Measurements from ENCODE around the gene GABRD. TPM values are rescaled to one million over a fixed set of nuclear protein-coding genes. Genes with fewer than 3 reads are reported as not detected.
"Not testable (repeated sequence)": the region's sequence is repeated elsewhere in the genome, so short reads cannot be mapped to it uniquely, and the experiment has no call there.

GABRD gene
- total and polyA plus RNA-seq, 8 donors, result 0.09 to 0.61 (median 0.15) TPM; not detected in 3

GRCh38 chr1:1980467-1981141 lies 38.5 kb upstream of the GABRD start:
- Histone ChIP-seq H3K9me3 (no peaks in the 10 kb centered on the region), H3K4me1 (no peaks in the 10 kb centered on the region), H3K27me3 (no peaks in the 10 kb centered on the region), H3K4me3 (no peak overlapping the region), H3K27ac (no peak overlapping the region), H3K36me3 (no peaks in the 10 kb centered on the region)
- ATAC-seq, result no peak
- FAIRE-seq, result no peak
- no peak for DNase-seq
- TF ChIP-seq CTCF (IDR thresholded peaks at IDR 0.05), result no peak
- intact Hi-C loops (cut with DNase I), result no loop called here
- WGBS, 2 donors, result 81 to 87% methylated on average over 41 to 42 of the region's 42 CpGs

GRCh38 chr1:1981142-1981500 lies 38.0 kb upstream of the GABRD start:
- ATAC-seq (no peak), FAIRE-seq (no peak), DNase-seq (peak in 1 of 6 donors; percentile 51)
- Histone ChIP-seq H3K4me1 (no peaks in the 10 kb centered on the region), H3K9me3 (no peaks in the 10 kb centered on the region), H3K4me3 (no peak overlapping the region), H3K36me3 (no peaks in the 10 kb centered on the region), H3K27ac (no peak overlapping the region), H3K27me3 (no peaks in the 10 kb centered on the region)
- TF ChIP-seq CTCF (IDR thresholded peaks at IDR 0.05), result no peak
- WGBS, 2 donors, result 86 to 92% methylated on average over 26 of the region's 26 CpGs
- intact Hi-C loops (cut with DNase I), result no loop called here

GRCh38 chr1:1981631-1982327 lies 37.4 kb upstream of the GABRD start:
- FAIRE-seq; H3K27ac ChIP-seq; H3K36me3 ChIP-seq; H3K4me1 ChIP-seq; H3K27me3 ChIP-seq; H3K9me3 ChIP-seq; DNase-seq; ATAC-seq; intact Hi-C loops (cut with DNase I); H3K4me3 ChIP-seq: not testable (repeated sequence)
- WGBS, 2 donors, result 96 to 98% methylated on average over 56 to 72 of the region's 73 CpGs

GRCh38 chr1:1982379-1983232 lies 36.5 kb upstream of the GABRD start:
- DNase-seq, result no peak
- Histone ChIP-seq H3K27me3 (peaks cover 0 to 7% (median 0%) of the 10 kb centered on the region in 4 donors), H3K36me3 (no peaks in the 10 kb centered on the region), H3K4me1 (no peaks in the 10 kb centered on the region), H3K9me3 (no peaks in the 10 kb centered on the region), H3K4me3 (no peak overlapping the region), H3K27ac (no peak overlapping the region)
- WGBS, 2 donors, result 71 to 79% methylated on average over 36 of the region's 36 CpGs
- no peak for FAIRE-seq
- intact Hi-C loops (cut with DNase I), result no loop called here
- ATAC-seq, result no peak
- TF ChIP-seq CTCF (IDR thresholded peaks at IDR 0.05), result no peak

GRCh38 chr1:1984560-1985070 lies 34.5 kb upstream of the GABRD start:
- Histone ChIP-seq H3K4me1 (no peaks in the 10 kb centered on the region), H3K27ac (no peak overlapping the region), H3K9me3 (no peaks in the 10 kb centered on the region), H3K27me3 (peaks cover 0 to 11% (median 0%) of the 10 kb centered on the region in 4 donors), H3K4me3 (no peak overlapping the region), H3K36me3 (no peaks in the 10 kb centered on the region)
- FAIRE-seq (no peak), DNase-seq (no peak), ATAC-seq (no peak)
- 74 to 82% methylated on average over 17 of the region's 17 CpGs for WGBS, 2 donors
- TF ChIP-seq CTCF (IDR thresholded peaks at IDR 0.05), result no peak
- intact Hi-C loops (cut with DNase I), result no loop called here
